Mesenteric fat pad (tissue), 1 donor: ENCODE data around the gene CAPS. TPM values are rescaled to one million over a fixed set of nuclear protein-coding genes. Genes with fewer than 3 reads are reported as not detected.

Experiments
- DNase-seq: peaks from one replicate; pipeline ENCODE4 v3.0.0-alpha.2; 2020; ENCODE audit warnings: low spot score
- total RNA-seq: library from RNA; stranded (reverse); fragmentation: NEBNext Ultra II Directional; extraction: Animal tissue kit (Norgen Biotek cat#: 25700); gene quantifications from one replicate; pipeline ENCODE4 v1.2.1, GENCODE V29; 2021
- donor health status: DM: yes; HTN: yes; CAD: no.

The CAPS gene
- total RNA-seq, 1 donor from 2014 or later: 4.4 TPM

GRCh38 chr19:5933391-5934068 lies 19.5 kb downstream of the CAPS start:
- no peak for DNase-seq

- DNase-seq: no peak
These were observed 20.0 kb downstream of the CAPS start for GRCh38 chr19:5934069-5934401.

GRCh38 chr19:5934774-5935472 lies 20.9 kb downstream of the CAPS start:
- DNase-seq: no peak

GRCh38 chr19:5935473-5936291 lies 21.6 kb downstream of the CAPS start:
- no peak for DNase-seq

GRCh38 chr19:5936292-5936592 lies 22.2 kb downstream of the CAPS start:
- no peak for DNase-seq

GRCh38 chr19:5937550-5937949 lies 23.5 kb downstream of the CAPS start:
- DNase-seq: no peak

- no peak for DNase-seq
These were observed 26.5 kb downstream of the CAPS start for GRCh38 chr19:5940260-5941208.

- no peak for DNase-seq
These were observed 27.6 kb downstream of the CAPS start for GRCh38 chr19:5941673-5942072.

- no peak for DNase-seq
These were observed 29.0 kb downstream of the CAPS start for GRCh38 chr19:5943045-5943444.

GRCh38 chr19:5943623-5944022 lies 29.6 kb downstream of the CAPS start:
- DNase-seq: no peak

GRCh38 chr19:5947435-5947834 lies 33.4 kb downstream of the CAPS start:
- DNase-seq: no peak

GRCh38 chr19:5948752-5949564 lies 34.9 kb downstream of the CAPS start:
- DNase-seq: no peak

GRCh38 chr19:5949792-5950305 lies 35.8 kb downstream of the CAPS start:
- DNase-seq: no peak

- DNase-seq: no peak
These were observed 36.7 kb downstream of the CAPS start for GRCh38 chr19:5950741-5951140.

- DNase-seq: no peak
These were observed 37.3 kb downstream of the CAPS start for GRCh38 chr19:5951338-5951861.

- no peak for DNase-seq
These were observed 38.4 kb downstream of the CAPS start for GRCh38 chr19:5952193-5953029.

GRCh38 chr19:5953030-5953589 lies 39.1 kb downstream of the CAPS start:
- no peak for DNase-seq

- no peak for DNase-seq
These were observed 39.7 kb downstream of the CAPS start for GRCh38 chr19:5953680-5954213.
